Stimulated activated CD4-positive, alpha-beta T cell treated with anti-CD3 and anti-CD28 coated beads, Interleukin-1b, Interleukin-23, amount 100 ng/mL, for 24 hours (primary cell): ENCODE measurements around the gene NME4.
A peak's percentile ranks its signal among the peaks of the same experiment; 100 is the strongest.
"Not testable (repeated sequence)": the region's sequence is repeated elsewhere in the genome, so short reads cannot be mapped to it uniquely, and the experiment has no call there.

Source experiments
- DNase-seq, 4 experiments: peaks; one replicate each; pipeline ENCODE4 v3.0.0-alpha.2; 2020; ENCODE audit warnings: low read depth in 4 of 4, low spot score in 1 of 4

The NME4 gene

DNA sequence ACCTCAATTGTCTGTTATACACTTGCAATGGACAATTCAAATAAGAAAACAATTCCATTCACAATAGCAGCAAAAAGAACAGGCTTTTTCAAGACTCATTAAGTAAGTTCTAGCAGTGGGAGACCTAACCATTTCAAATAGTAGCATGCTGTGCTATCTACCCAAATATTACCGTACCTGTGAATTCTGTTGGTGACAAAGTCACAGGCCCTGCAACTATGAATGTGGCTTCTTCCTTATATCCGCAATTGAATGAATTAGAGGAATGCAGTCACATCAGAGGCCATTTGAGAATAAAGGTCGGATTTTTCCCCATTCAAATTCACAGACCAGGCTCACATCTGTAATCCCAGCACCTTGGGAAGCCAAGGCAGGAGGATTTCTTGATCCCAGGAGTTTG lies 800 bp upstream of the NME4 start:
- DNase-seq, result no peak

DNA sequence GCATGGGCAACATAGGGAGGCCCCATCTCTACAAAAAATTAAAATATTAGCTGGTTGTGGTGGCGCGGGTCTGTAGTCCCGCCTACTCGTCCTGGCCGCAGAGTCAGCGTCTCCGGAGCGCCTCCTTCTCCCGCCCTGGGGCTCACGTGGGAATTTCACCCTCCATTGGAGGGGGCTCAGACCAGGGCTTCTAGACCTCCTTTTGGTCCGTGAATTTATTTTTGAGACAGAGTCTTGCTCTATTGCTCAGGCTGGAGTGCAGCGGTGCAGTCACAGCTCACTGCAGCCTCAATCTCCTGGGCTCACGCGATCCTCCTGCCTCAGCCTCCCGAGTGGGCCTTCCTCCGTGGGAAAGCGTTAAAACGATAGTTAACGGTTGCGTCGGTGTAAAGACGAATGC lies 394 bp upstream of the NME4 start:
- no peak for DNase-seq

DNA sequence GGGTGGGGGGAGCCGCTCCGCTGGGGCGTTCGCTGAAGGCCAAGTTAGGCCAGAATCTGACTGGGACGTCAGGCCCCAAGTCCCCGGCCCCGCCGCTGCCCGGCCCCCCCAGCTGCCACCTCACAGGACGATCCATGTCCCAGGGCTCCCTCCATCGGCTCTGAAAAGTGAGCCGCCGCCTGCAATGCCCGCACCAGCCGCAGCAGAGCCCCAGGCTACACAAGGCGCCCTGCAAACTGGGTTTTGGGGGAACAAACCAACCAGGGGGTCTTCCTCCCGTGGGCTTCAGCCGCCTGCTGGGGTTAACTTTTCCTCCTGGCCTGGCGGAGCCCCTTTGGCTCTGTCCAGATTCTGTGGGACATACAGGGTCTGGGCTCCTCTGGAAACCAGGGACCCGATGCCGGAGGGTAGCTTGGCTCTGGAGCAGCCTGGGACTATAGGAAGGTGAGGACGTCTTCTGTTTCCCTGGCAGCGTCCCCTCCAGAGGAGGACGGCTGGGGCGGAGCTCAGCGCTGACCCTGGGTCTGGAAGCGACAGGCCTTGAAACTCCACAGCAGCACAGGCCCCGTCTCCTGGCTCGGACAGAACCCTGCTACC lies 835 bp downstream of the NME4 start:
- DNase-seq, result no peak

DNA sequence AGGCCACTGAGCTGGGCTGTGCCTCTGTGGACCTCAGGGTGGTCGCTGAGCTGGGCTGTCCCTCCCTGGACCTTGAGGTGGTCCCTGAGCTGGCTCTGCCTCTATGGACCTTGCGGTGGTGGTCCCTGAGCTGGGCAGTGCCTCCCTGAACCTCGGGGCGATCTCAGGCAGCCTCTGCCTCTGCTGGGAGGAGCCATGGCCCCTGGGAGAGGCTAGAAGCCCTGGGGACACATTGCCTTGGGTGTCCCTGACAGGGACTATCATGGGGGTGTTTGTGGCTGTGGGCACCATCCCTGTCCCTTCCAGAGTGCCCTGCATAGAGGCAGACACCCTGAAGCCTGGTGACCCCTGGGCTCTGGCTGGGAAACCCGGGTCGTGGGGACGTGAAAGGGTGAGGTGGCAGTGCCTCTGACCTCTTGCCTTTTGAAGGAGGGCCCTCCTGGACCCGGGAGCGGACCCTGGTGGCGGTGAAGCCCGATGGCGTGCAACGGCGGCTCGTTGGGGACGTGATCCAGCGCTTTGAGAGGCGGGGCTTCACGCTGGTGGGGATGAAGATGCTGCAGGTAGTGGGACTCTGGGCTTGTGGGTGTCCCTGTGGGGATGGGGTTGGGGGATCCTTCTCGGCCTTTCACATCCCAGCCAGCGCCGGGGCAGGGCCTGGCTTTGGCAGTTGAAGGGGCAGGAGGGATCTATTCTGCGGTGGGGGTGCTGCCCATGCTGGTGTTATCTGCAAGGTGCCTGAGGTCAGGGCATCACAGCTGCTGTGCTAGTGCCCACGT lies 1.8 kb downstream of the NME4 start:
- DNase-seq, result no peak

DNA sequence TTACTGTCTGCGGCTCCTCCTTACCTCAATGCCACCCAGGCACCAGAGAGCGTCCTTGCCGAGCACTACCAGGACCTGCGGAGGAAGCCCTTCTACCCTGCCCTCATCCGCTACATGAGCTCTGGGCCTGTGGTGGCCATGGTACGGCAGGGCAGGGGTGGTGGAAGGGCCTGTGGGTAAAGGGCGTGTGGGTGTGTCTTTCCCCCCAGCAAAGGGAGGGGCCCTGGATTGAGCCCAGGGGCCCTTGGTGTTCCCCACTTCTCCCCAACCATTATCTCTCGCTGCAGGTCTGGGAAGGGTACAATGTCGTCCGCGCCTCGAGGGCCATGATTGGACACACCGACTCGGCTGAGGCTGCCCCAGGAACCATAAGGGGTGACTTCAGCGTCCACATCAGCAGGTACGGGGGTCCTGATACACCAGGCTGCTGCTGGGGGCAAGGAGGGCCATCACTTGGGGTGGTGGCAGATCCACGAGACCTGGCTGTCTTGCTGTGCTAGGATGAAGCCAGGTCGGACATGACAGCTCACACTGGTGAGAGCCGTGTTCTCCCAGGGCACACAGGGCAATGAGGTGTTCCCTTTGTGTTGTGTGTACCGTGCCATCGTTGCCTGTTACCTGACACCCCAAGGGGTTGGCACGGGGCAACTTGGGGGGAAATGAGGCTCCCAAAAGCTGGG lies 2.5 kb downstream of the NME4 start:
- no peak for DNase-seq

DNA sequence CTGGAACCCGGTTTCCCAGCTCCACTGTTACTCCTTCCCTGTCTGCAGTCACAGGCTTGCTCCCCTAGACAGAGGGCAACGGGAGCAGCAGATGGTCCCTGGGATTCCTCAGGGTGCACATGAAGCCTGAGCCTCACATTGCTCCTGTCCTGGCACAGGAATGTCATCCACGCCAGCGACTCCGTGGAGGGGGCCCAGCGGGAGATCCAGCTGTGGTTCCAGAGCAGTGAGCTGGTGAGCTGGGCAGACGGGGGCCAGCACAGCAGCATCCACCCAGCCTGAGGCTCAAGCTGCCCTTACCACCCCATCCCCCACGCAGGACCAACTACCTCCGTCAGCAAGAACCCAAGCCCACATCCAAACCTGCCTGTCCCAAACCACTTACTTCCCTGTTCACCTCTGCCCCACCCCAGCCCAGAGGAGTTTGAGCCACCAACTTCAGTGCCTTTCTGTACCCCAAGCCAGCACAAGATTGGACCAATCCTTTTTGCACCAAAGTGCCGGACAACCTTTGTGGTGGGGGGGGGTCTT lies 3.1 kb downstream of the NME4 start:
- no peak for DNase-seq

DNA sequence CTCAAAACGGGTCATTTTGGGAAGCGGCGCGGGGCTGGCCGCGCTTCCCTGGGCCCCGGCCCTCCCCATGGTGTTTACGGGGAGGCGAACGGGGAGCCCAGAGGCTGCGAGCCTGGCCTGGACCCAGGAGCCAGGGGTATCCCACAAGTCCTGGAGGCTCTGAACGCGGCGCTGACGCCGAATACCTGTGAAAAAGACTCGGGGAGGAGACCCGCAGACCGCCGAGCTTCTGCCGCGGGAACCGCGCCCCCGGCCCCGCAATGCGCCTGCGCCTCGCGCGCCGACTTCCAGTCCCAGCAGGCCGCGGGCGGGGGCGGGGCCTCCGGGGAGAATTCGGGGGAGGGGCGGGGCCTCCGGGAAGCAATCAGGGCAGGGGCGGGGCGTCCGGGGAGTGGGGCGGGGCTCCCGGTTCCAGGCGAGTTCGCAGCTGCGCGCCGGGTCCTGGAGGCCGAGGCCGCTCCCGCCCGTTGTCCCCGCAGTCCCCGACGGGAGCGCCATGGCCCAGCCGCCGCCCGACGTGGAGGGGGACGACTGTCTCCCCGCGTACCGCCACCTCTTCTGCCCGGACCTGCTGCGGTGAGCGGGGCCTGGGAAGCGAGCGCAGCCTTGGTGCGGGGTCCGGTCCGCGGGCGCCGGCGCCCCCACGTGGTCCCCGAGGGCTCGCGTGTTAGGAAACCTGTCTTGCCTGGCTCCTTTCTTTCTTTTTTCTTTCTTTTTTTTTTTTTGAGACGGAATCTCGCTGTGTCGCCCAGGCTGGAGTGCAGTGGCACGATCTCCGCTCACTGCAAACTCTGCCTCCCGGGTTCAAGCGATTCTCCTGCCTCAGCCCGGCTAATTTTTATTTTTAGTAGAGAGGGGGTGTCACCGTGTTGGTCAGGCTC lies 4.7 kb downstream of the NME4 start, which contains the start of gene DECR2:
DECR2 (plus strand) TSS at position 418 of the 881 bp plus-strand sequence; CDS start at position 497, 79 bp downstream.
- peak; percentile 99 to 100 (median 99) for DNase-seq

DNA sequence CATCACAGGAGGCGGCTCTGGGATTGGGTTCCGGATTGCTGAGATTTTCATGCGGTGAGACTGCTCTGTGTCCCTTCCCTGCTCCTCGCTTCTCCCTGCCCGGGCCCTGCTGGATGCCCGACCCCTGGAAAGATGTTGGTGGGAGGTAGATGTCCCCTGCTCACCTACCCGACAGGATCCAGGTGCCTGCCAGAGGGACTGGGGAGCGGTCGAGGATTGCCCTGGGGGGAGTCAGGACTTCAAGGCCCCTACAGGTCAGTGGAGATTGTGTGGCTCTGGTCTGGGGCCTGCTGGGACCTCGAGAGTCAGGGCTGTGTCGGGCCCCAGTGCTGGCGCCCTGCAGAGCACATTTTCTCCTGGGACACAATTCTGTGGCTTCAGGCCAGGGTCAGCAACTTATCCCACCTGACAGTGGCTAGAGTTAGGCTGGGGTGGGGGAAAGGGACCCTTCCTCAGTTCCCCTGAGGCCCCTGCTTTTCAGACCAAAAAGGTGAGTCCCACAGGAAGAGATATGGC lies 8.0 kb downstream of the NME4 start:
- DNase-seq, result no peak

DNA sequence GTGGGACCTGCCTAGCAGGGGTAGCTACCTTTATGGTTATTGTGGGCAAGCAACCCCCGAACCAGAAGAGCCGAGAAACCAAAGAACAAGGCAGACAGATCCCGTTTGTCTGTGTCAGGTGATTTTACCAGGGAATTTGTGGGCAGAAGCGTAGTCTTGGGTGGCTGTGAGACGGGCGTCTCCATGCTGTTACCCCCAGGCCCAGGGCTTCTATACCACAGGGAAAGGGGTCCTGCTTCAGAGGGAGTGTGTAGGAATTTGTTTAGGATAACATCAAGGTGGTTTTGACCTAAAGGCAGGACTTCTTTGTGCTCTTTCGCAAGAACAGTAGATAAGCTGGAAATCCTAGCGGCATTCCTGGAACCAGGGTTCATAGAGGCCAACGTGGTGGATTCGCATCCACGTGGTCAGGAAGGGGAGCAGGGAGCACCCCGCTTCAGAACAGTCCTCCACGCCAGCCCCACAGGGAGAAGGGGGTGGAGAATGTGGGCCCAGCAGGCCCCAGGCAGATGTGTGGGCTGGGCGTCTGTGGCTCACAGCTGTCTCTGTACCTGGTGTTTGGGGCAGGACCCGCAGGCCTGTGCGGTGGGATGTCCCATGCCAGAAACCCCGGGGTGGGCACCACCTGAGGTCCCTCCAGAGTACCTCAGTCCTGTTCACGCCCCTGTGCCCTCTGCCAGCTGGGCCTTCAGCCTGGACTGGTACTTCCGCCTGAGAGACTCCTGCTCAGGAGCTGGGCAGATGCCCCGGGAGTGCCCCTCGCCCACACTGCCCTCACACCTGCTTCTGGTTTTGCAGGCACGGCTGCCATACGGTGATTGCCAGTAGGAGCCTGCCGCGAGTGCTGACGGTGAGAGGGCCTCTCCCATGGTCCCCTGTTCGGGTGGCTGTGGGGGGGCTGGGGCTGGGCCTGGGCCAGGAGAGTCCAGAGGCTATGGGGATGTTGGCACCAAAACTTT lies 8.8 kb downstream of the NME4 start:
- no peak for DNase-seq

DNA sequence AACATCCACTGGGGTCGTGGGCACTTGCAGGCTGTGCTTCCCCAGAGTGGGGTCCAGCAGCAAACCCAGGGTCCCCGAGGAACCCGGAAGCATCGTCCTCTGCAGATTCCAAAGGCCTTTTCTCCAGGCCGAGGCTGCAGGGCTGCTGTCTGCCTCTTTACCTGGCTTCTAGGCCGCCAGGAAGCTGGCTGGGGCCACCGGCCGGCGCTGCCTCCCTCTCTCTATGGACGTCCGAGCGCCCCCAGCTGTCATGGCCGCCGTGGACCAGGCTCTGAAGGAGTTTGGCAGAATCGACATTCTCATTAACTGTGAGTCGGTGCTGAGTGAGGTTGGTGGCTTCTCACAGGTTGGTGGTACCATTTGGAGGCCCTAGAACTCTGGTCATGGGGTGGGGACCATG lies 10.3 kb downstream of the NME4 start:
- DNase-seq, result no peak

DNA sequence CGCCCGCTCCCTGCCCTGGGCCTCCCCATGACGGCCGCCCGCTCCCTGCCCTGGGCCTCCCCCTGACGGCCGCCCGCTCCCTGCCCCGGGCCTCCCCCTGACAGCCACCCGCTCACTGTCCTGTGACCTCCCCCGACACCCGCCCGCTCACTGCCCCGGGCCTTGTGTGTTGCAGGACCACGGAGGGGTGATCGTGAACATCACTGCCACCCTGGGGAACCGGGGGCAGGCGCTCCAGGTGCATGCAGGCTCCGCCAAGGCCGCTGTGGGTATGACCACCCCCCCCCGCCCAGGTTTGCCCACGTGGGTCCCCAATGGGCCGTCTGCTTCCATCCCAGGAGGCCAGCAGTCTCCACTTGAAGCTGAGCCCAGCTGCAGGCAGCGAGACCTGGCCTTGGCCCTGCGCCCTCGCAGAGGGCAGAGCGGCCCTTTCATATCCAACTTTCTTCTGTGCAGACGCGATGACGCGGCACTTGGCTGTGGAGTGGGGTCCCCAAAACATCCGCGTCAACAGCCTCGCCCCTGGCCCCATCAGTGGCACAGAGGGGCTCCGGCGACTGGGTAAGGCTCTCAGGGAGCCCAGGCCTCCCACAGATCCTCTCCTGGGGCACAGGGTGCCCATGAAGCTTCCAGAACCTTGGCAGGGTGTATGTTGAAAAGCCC lies 13.6 kb downstream of the NME4 start:
- DNase-seq, result no peak

DNA sequence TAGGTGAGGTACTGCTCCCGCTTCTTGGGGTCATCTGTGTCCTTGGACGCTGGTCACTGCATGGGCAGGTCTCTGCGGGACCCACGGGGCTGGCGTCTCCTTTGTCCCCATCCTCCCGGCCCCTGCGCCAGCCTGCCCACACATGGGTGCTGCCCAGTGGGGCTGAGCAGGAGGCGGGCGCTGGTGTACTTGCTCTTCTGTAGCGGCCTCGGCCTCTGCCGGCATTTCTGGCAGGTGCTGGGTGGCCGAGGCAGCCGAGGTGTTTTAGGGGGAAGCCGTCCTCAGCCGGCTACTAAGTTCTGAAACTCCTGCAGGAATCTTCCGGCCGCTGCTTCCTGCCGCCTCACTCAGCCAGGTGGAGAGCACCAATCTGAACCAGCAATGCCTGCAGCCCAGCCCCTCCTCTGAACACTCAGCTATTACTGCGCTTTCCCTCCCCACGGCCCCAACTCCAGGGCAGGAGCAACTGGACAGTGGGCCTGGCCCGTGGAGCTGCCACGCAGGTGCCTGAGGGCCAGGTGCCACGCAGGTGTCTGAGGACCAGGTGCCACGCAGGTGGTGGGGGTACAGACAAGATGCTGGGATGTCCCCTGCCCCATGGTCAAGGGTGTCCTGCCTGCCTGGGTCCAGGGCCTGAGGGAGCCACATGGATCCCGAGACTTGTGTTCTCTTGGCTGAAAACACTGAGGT lies 14.7 kb downstream of the NME4 start:
- DNase-seq, result no peak

DNA sequence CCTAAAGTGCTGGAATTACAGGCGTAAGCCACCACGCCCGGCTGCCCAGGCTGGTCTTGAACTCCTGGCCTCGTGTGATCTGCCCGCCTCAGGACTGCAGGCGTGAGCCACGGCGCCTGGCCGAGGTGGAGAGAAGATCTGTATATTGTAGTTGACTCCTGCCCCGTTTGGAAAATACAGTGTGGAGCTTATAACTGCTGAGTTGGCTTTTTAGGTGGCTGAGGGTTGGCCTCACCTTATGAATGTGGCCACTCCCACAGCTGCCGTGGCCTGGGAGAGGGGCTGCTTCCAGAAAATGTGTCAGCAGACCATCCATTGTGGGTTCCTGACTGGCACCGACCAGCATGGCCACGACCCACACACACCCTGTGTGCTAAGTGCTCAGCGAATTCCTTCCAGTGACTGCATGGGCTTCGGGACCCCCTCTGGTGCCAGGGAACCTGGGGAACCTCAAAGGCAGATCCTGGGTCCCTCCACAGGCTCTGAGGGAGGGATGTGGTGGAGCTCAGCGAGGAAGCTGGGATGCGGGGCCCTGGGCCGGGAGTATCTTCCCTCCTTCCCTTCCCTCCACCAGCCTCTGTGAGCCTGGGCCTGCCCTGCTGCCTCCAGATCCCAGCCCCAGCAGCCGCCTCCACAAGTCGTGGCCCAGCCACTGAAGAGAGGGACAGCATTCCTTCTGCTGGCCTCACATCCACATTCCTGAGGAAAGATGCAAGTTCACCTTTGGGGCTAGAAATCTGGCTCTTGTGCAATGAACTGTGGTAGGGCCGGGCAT lies 17.6 kb downstream of the NME4 start:
- no peak for DNase-seq

DNA sequence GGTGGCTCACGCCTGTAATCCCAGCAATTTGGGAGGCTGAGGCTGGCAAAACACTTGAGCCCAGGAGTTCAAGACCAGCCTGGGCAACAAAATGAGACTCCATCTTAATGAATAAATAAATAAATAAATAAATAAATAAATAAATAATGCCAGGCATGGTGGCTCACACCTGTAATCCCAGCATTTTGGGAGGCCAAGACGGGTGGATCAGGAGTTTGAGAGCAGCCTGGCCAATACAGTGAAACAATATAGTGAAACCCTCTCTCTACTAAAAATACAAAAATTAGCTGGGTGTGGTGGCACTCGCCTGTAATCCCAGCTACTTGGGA lies 18.1 kb downstream of the NME4 start:
- not testable (repeated sequence) for DNase-seq

DNA sequence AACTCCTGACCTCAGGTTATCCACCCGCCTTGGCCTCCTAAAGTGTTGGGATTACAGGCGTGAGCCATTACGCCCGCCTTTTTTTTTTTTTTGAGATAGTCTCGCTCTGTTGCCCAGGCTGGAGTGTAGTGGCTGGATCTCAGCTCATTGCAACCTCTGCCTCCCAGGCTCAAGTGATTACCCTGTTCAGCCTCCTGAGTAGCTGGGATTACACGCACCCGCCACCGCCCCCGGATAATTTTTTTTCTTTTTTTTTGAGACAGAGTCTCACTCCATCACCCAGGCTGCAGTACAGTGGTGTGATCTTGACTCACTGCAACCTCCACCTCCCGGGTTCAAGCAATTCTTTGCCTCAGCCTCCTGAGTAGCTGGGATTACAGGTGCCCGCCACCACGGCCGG lies 25.2 kb downstream of the NME4 start:
- not testable (repeated sequence) for DNase-seq

DNA sequence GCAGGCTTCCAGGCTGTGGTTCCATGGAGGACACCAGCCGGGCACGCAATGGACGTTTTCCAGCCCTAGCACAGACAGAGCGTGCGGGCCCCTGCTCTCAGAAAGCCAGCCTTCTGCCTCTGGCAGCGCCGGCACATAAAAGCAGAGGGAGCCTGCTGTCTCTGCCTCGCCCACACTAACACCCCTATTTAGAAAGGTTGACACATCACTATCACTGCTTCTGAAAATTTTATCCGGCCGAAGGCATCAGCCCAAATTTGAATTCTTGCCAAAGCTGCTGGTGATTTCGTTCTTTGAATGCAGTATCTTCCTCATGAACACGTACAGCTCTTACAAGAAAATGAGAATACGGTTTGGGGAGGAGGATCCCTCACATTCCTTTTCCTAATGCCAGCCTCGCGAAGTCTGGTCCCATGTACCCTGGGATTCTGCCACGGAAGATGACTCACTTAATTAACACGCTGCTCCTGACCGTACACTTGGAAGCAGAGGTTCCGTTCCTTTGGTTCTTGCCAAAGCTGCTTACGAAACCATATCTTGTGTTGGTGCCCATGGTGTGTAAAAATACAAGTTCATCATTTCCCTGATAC lies 27.1 kb downstream of the NME4 start:
- DNase-seq, result no peak

DNA sequence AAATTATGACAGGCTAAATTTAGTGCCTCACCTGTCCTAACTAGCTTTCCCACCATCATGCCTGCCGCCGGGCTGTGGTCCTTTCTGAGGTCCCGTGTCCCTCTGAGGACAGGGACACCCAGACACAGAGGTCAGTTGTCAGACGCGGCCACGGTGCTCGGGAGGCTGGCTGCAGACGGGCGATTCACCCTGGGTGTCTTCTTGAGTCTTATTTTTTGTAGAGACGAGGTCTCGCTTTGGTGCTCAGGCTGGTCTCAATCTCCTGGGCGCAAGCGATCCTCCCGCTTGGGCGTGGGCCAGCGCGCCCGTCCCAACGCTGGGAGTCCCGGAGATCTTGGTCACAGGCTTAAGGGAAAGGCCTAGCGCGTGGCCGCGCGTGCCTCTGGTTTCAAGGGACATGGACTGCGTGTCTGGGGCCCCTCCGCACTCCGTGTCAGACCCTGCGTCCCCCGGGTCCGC lies 27.7 kb downstream of the NME4 start:
- DNase-seq, result no peak
